SU-DHL-6 (cell line): ENCODE measurements around the gene TMEM131L.

Experiments
- CTCF ChIP-seq: fragments of 200-600 bp; sonication (generic); IDR thresholded peaks from one replicate; pipeline ENCODE4 v1.5.1; 2017; ENCODE audit warnings: antibody characterized with exemption, mild to moderate bottlenecking, low read length, moderate library complexity; ENCODE audit not compliant: insufficient read depth, poor library complexity, severe bottlenecking
- EZH2phosphoT487 ChIP-seq: fragments of 200-600 bp; sonication (generic), shearing (Covaris generic); conservative IDR thresholded peaks from 2 replicates; pipeline ENCODE4 v1.6.1; 2018; ENCODE audit warnings: mild to moderate bottlenecking, antibody characterized with exemption, low read length, moderate library complexity, mixed read lengths

- TF ChIP-seq EZH2phosphoT487 = no peak
- TF ChIP-seq CTCF = no peak
These were observed 68.9 kb downstream of the TMEM131L start for GRCh38 chr4:153534792-153535629.
